HG03432 (cell line): ENCODE results near the gene ADNP2.

Experiments used
- ATAC-seq: cut with Tn5 transposase; IDR thresholded peaks from one replicate; pipeline ENCODE4 v1.9.1; 2021; ENCODE audit warnings: mild to moderate bottlenecking, moderate library complexity; ENCODE audit not compliant: unreplicated experiment

The ADNP2 gene

DNA sequence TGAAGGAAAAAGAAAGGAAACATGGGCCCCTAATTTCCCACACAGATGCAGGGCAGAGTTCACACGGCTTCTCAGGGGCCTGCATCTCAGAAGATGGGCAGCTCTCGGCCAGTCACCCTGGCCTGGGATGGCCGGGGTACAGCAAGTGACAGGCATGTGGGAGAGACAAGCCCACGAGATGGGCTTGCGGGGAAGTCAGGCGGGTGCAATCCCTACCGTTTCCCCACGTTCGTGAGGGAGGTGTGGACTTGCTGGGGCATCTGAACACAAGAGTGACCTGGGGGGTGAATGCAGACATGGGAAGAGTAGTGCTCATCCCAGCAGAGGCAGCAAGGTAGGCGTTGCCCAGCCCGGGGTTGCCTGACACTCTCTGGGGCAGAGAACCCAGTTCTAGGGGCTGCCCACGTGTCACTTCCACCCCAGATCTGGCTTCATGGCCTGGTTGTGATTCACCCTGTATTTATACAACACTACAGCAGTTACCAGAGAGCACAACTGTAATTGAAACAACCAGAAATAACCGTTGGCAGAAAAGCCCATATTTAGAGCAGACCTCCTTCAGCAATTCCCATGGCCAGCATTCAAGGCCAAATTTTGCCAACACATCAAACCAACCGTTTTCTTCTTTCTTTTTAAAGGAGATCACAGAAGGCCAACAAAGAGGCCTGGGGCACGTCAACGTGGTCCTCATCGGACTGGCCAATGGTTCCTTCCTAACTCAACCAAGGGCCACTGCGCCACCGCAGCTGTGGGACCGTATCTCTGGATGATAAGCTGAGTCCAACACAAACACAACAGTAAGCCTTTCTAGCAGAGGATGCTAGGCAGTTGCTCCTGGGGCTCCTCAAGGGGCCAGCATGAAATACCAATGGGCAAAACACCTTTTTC, 79.8 kb downstream of the ADNP2 start:
- no peak for ATAC-seq

DNA sequence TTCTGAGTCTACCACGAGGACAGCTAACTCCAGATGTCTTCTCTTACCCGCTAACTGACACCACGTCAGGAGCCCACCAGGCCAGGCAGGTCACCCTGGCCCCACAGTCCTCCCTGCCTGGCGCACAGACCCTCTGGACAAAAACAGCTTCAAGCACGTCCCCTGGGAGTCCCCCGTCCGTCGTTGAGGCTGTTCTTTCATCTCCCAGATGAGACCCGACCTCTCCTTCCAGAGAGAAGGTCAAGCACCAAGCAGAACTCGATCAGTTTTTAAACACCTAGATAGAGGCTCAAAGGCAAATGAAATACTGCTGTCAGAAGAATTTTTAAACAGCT, 80.4 kb downstream of the ADNP2 start:
- no peak for ATAC-seq
